H1 (cell line): ENCODE results near the gene HRH1. TPM values are rescaled to one million over a fixed set of nuclear protein-coding genes. Genes with fewer than 3 reads are reported as not detected.

Source experiments
- ASH2L ChIP-seq: fragments of 200-600, 300-600 bp; sonication (generic); IDR thresholded peaks from one replicate; pipeline ENCODE4 v1.7.1; 2017; ENCODE audit warnings: low read length
- BCL11A ChIP-seq, 2 experiments: IDR thresholded peaks; one replicate each; pipeline ENCODE4 v1.6.1; 2011; ENCODE audit warnings: low read depth in 2 of 2, low read length in 2 of 2, mild to moderate bottlenecking in 2 of 2
- CHD1 ChIP-seq: IDR thresholded peaks from 2 replicates; pipeline ENCODE4 v1.6.1; 2012; ENCODE audit warnings: low read depth, low read length, improper control_type of control experiment
- CHD7 ChIP-seq: fragments of 300-600 bp; sonication (generic); IDR thresholded peaks from 2 replicates; pipeline ENCODE4 v1.7.1; 2012; ENCODE audit warnings: low read length, moderate library complexity, mild to moderate bottlenecking, inconsistent platforms; ENCODE audit not compliant: insufficient replicate concordance
- EZH2 ChIP-seq: fragments of 200-600 bp; sonication (generic); IDR thresholded peaks from 2 replicates; pipeline ENCODE4 v1.7.1; 2012; ENCODE audit warnings: low read depth, mild to moderate bottlenecking, moderate library complexity, low read length, inconsistent platforms; ENCODE audit not compliant: severe bottlenecking
- HDAC2 ChIP-seq, 2 experiments: fragments of 300-600 bp in 1 of 2; sonication (generic) in 1 of 2; IDR thresholded peaks; 2 replicates each; pipeline ENCODE4 v1.6.1; 2011 to 2012; ENCODE audit warnings: low read depth in 2 of 2, low read length in 2 of 2, mild to moderate bottlenecking in 2 of 2, moderate library complexity in 2 of 2, borderline replicate concordance in 1 of 2, inconsistent platforms in 1 of 2
- HDAC6 ChIP-seq: IDR thresholded peaks from one replicate; pipeline ENCODE4 v1.7.1; 2012; ENCODE audit warnings: low read depth, mild to moderate bottlenecking, inconsistent platforms, low read length, moderate library complexity
- KDM4A ChIP-seq: IDR thresholded peaks from one replicate; pipeline ENCODE4 v1.7.1; 2012; ENCODE audit warnings: low read depth, mild to moderate bottlenecking, moderate library complexity, low read length, inconsistent platforms; ENCODE audit not compliant: severe bottlenecking
- MAX ChIP-seq: IDR thresholded peaks from 2 replicates; pipeline ENCODE4 v1.6.1; 2012; ENCODE audit warnings: inconsistent platforms
- SIN3A ChIP-seq, 2 experiments: IDR thresholded peaks in 1 of 2; conservative IDR thresholded peaks in 1 of 2; 2 replicates each; pipeline ENCODE4 v1.6.1; 2011 to 2012; ENCODE audit warnings: low read length in 2 of 2, improper control_type of control experiment in 1 of 2, low read depth in 1 of 2, mild to moderate bottlenecking in 1 of 2
- TBP ChIP-seq: IDR thresholded peaks from 2 replicates; pipeline ENCODE4 v1.6.1; 2011; ENCODE audit warnings: low read depth, low read length, improper control_type of control experiment
- polyA plus RNA-seq, 7 experiments: library from polyadenylated mRNA; depleted of rRNA in 3 of 7; stranded (reverse) in 5 of 7; unstranded in 2 of 7; fragments of >200 nt in 5 of 7; fragments of 200-250 nt in 2 of 7; gene quantifications; 1 replicate in 5 of 7; 2 replicates in 1 of 7; 4 replicates in 1 of 7; pipeline versions ENCODE4 v1.2.1 to v1.2.3, GENCODE V29; 2011 to 2013; ENCODE audit warnings: missing spikeins in 2 of 7, mixed read lengths in 2 of 7
- total RNA-seq: library from RNA; stranded (reverse); fragmentation: NEBNext Ultra II Directional; extraction: Animal tissue kit (Norgen Biotek cat#: 25700); gene quantifications from 2 replicates; pipeline ENCODE4 v1.2.1, GENCODE V29; 2021

HRH1 gene
- total and polyA plus RNA-seq, 2 of the 8 experiments (the other 6 are each of a cell fraction or from before 2014, with no cell fraction given) = 0.11 TPM; not detected in 1

GRCh38 chr3:11138371-11138770, 15.9 kb upstream of the HRH1 start (continued):
- no peak for TF ChIP-seq CHD7
- no peak for TF ChIP-seq EZH2
- TF ChIP-seq CHD1 = no peak
- no peak for TF ChIP-seq KDM4A
- no peak for TF ChIP-seq MAX
- TF ChIP-seq TBP = no peak
- TF ChIP-seq HDAC6 = no peak
- TF ChIP-seq HDAC2 (IDR thresholded peaks at IDR 0.05; ENCODE audit: borderline replicate concordance in 1 of 2, low read depth in 2 of 2, low read length in 2 of 2) = no peak
- TF ChIP-seq BCL11A (IDR thresholded peaks at IDR 0.05; ENCODE audit: low read depth in 2 of 2, low read length in 2 of 2) = no peak
- no peak for TF ChIP-seq SIN3A (conservative IDR thresholded peaks at IDR 0.05 in 1 of 2, IDR thresholded peaks at IDR 0.05 in 1 of 2; ENCODE audit: low read depth in 1 of 2, low read length in 2 of 2)
- no peak for TF ChIP-seq ASH2L
